H9 (cell line): ENCODE data around the gene ZSWIM1. TPM values are rescaled to one million over a fixed set of nuclear protein-coding genes. Genes with fewer than 3 reads are reported as not detected.
A peak's percentile ranks its signal among the peaks of the same experiment; 100 is the strongest.

Experiments
- DNase-seq: peaks from one replicate; pipeline ENCODE4 v3.0.0-alpha.2; 2017
- H2AFZ ChIP-seq: one replicate; pipeline ENCODE4 v1.6.1; 2013; ENCODE audit warnings: mild to moderate bottlenecking, low read length, control low read depth, moderate library complexity
- H2AK5ac ChIP-seq: 2 replicates; pipeline ENCODE4 v1.6.1; 2013; ENCODE audit warnings: low read length, control low read depth, mixed read lengths; ENCODE audit not compliant: insufficient read length
- H2BK120ac ChIP-seq: one replicate; pipeline ENCODE4 v1.6.1; 2013; ENCODE audit warnings: low read depth, mild to moderate bottlenecking, low read length, control low read depth, inconsistent platforms; ENCODE audit not compliant: poor library complexity, severe bottlenecking
- H2BK12ac ChIP-seq: 2 replicates; pipeline ENCODE4 v1.6.1; 2013; ENCODE audit warnings: low read length, control low read depth, mixed read lengths, low read depth; ENCODE audit not compliant: insufficient read length
- H2BK15ac ChIP-seq: 2 replicates; pipeline ENCODE4 v1.6.1; 2013; ENCODE audit warnings: low read depth, low read length, control low read depth
- H2BK20ac ChIP-seq: one replicate; pipeline ENCODE4 v1.6.1; 2013; ENCODE audit warnings: low read depth, mild to moderate bottlenecking, low read length, control low read depth, inconsistent platforms; ENCODE audit not compliant: poor library complexity, severe bottlenecking
- H2BK5ac ChIP-seq: 2 replicates; pipeline ENCODE4 v1.6.1; 2013; ENCODE audit warnings: low read length, control low read depth, mixed read lengths; ENCODE audit not compliant: insufficient read length
- H3K14ac ChIP-seq: 2 replicates; pipeline ENCODE4 v1.6.1; 2013; ENCODE audit warnings: low read length, control low read depth; ENCODE audit not compliant: insufficient read depth
- H3K18ac ChIP-seq: 2 replicates; pipeline ENCODE4 v1.6.1; 2013; ENCODE audit warnings: low read depth, mild to moderate bottlenecking, mixed read lengths, low read length, control low read depth; ENCODE audit not compliant: insufficient read length
- H3K23ac ChIP-seq: 2 replicates; pipeline ENCODE4 v1.6.1; 2013; ENCODE audit warnings: low read length, control low read depth, mixed read lengths, low read depth; ENCODE audit not compliant: insufficient read length
- H3K23me2 ChIP-seq: 2 replicates; pipeline ENCODE4 v1.6.1; 2013; ENCODE audit warnings: low read depth, mild to moderate bottlenecking, mixed read lengths, low read length, control low read depth; ENCODE audit not compliant: insufficient read length, poor library complexity, severe bottlenecking
- H3K27ac ChIP-seq: 2 replicates; pipeline ENCODE4 v1.5.1; 2013; ENCODE audit warnings: low read length, control low read depth, mixed read lengths, low read depth; ENCODE audit not compliant: insufficient read length
- H3K27me3 ChIP-seq: 2 replicates; pipeline ENCODE4 v1.6.1; 2013; ENCODE audit warnings: low read length, control low read depth, inconsistent platforms; ENCODE audit not compliant: insufficient read depth
- H3K4ac ChIP-seq: 2 replicates; pipeline ENCODE4 v1.6.1; 2013; ENCODE audit warnings: low read depth, mild to moderate bottlenecking, control low read depth, inconsistent platforms, low read length, moderate library complexity
- H3K4me1 ChIP-seq: 2 replicates; pipeline ENCODE4 v1.6.1; 2013; ENCODE audit warnings: low read length, control low read depth, inconsistent platforms; ENCODE audit not compliant: insufficient read depth
- H3K4me2 ChIP-seq: 2 replicates; pipeline ENCODE4 v1.6.1; 2013; ENCODE audit warnings: low read length, control low read depth, mixed read lengths; ENCODE audit not compliant: insufficient read length, insufficient read depth
- H3K56ac ChIP-seq: 2 replicates; pipeline ENCODE4 v1.6.1; 2013; ENCODE audit warnings: low read depth, mild to moderate bottlenecking, mixed read lengths, low read length, control low read depth; ENCODE audit not compliant: insufficient read length
- H3K79me1 ChIP-seq: 2 replicates; pipeline ENCODE4 v1.6.1; 2013; ENCODE audit warnings: low read depth, mild to moderate bottlenecking, moderate library complexity, low read length, control low read depth, inconsistent platforms; ENCODE audit not compliant: insufficient read depth, poor library complexity, severe bottlenecking
- H3K79me2 ChIP-seq: 2 replicates; pipeline ENCODE4 v1.6.1; 2013; ENCODE audit warnings: low read length, control low read depth, inconsistent platforms; ENCODE audit not compliant: insufficient read depth
- H3K9ac ChIP-seq: 2 replicates; pipeline ENCODE4 v1.6.1; 2013; ENCODE audit warnings: low read length, control low read depth, mixed read lengths; ENCODE audit not compliant: insufficient read length; ENCODE audit errors: extremely low read depth
- H3K9me3 ChIP-seq: one replicate; pipeline ENCODE4 v1.6.1; 2013; ENCODE audit warnings: low read depth, low read length, inconsistent platforms; ENCODE audit not compliant: control insufficient read depth
- H3T11ph ChIP-seq: one replicate; pipeline ENCODE4 v1.6.1; 2013; ENCODE audit warnings: mild to moderate bottlenecking, low read length, control low read depth, inconsistent platforms
- H4K20me1 ChIP-seq: one replicate; pipeline ENCODE4 v1.6.1; 2013; ENCODE audit not compliant: control insufficient read depth, insufficient read length, insufficient read depth
- H4K5ac ChIP-seq: 2 replicates; pipeline ENCODE4 v1.6.1; 2013; ENCODE audit warnings: low read depth, mild to moderate bottlenecking, mixed read lengths, low read length, control low read depth; ENCODE audit not compliant: insufficient read length
- H4K8ac ChIP-seq: replicated peaks from 2 replicates; pipeline ENCODE4 v1.6.1; 2013; ENCODE audit warnings: low read length, control low read depth, mixed read lengths, low read depth; ENCODE audit not compliant: insufficient read length
- H4K91ac ChIP-seq: 2 replicates; pipeline ENCODE4 v1.6.1; 2013; ENCODE audit warnings: low read depth, mild to moderate bottlenecking, moderate library complexity, mixed read lengths, low read length, control low read depth; ENCODE audit not compliant: insufficient read length
- H3K27ac Mint-ChIP-seq, 3 experiments: 2 replicates in 2 of 3; 3 replicates in 1 of 3; pipeline ENCODE4 v1.8.0; 2020 to 2021; ENCODE audit warnings: mixed read lengths in 3 of 3, mild to moderate bottlenecking in 1 of 3, moderate library complexity in 1 of 3
- H3K27me3 Mint-ChIP-seq: 2 replicates; pipeline ENCODE4 v1.8.0; 2021; ENCODE audit warnings: low read depth, mild to moderate bottlenecking, moderate library complexity, mixed read lengths
- H3K36me3 Mint-ChIP-seq, 3 experiments: 2 replicates in 2 of 3; 3 replicates in 1 of 3; pipeline ENCODE4 v1.8.0; 2020 to 2021; ENCODE audit warnings: low read depth in 3 of 3, mixed read lengths in 3 of 3; ENCODE audit not compliant: insufficient read depth in 1 of 3
- H3K4me1 Mint-ChIP-seq, 2 experiments: 2 replicates each; pipeline ENCODE4 v1.8.0; 2020; ENCODE audit warnings: mixed read lengths in 2 of 2
- H3K4me3 Mint-ChIP-seq, 2 experiments: 2 replicates in 1 of 2; 3 replicates in 1 of 2; pipeline ENCODE4 v1.8.0; 2020 to 2021; ENCODE audit warnings: mild to moderate bottlenecking in 2 of 2, mixed read lengths in 2 of 2, moderate library complexity in 1 of 2
- H3K9me3 Mint-ChIP-seq, 2 experiments: 2 replicates in 1 of 2; 3 replicates in 1 of 2; pipeline ENCODE4 v1.8.0; 2020; ENCODE audit warnings: mild to moderate bottlenecking in 2 of 2, mixed read lengths in 2 of 2, moderate library complexity in 1 of 2
- WGBS: extraction: QIAGEN DNeasy Blood & Tissue Kit; methylation state at CpG from one replicate; pipeline ENCODE4 v1.1.7; 2013; ENCODE audit warnings: missing lambda C conversion rate, low lambda C conversion rate, mixed read lengths; ENCODE audit not compliant: insufficient read length; ENCODE audit errors: extremely low coverage; 5-methylcytosine and 5-hydroxymethylcytosine counted together
- total RNA-seq: library from RNA; stranded (reverse); gene quantifications from 2 replicates; pipeline ENCODE4 v1.2.1, GENCODE V29; 2021
- TF ChIP-seq, protein P1 (sequence below): fragments of 200-600 bp; sonication (generic); conservative IDR thresholded peaks from 3 replicates; pipeline ENCODE4 v1.8.0; 2021; ENCODE audit warnings: antibody characterized with exemption, mild to moderate bottlenecking

The ZSWIM1 gene
- total RNA-seq, 1 experiment from 2014 or later: 13.0 TPM

GRCh38 chr20:45908084-45908483 lies 27.1 kb downstream of the ZSWIM1 start:
- Histone ChIP-seq H2BK12ac (no peak overlapping the region), H3T11ph (no peak overlapping the region), H2AK5ac (no peak overlapping the region), H2AFZ (no peak overlapping the region), H3K56ac (no peak overlapping the region), H3K4ac (no peak overlapping the region), H3K23ac (no peak overlapping the region), H3K9me3 (no peaks in the 10 kb centered on the region), H3K9ac (no peak overlapping the region), H3K23me2 (peaks cover 16% of the 10 kb centered on the region), H3K14ac (no peak overlapping the region), H2BK15ac (no peak overlapping the region), H3K4me2 (no peak overlapping the region), H3K27ac (no peak overlapping the region), H3K27me3 (no peaks in the 10 kb centered on the region), H4K20me1 (no peaks in the 10 kb centered on the region), H2BK120ac (no peak overlapping the region), H3K18ac (no peak overlapping the region), H3K79me1 (no peaks in the 10 kb centered on the region), H4K91ac (no peak overlapping the region), H3K4me1 (no peaks in the 10 kb centered on the region), H4K8ac (no peak overlapping the region), H4K5ac (no peak overlapping the region), H2BK5ac (no peak overlapping the region), H3K79me2 (no peaks in the 10 kb centered on the region), H2BK20ac (no peak overlapping the region)
- Mint-ChIP-seq H3K27ac (no peak overlapping the region), H3K36me3 (peaks cover 49 to 55% (median 50%) of the 10 kb centered on the region in 3 experiments; a peak in 6 of 7 replicates), H3K9me3 (no peaks in the 10 kb centered on the region), H3K4me1 (peaks cover 13 to 22% of the 10 kb centered on the region in 2 experiments), H3K4me3 (0 out of 5 replicates have a peak overlapping the region, but pooled peaks of 1 of the 2 experiments have one; percentile 15), H3K27me3 (no peaks in the 10 kb centered on the region)
- TF ChIP-seq, protein P1, sequence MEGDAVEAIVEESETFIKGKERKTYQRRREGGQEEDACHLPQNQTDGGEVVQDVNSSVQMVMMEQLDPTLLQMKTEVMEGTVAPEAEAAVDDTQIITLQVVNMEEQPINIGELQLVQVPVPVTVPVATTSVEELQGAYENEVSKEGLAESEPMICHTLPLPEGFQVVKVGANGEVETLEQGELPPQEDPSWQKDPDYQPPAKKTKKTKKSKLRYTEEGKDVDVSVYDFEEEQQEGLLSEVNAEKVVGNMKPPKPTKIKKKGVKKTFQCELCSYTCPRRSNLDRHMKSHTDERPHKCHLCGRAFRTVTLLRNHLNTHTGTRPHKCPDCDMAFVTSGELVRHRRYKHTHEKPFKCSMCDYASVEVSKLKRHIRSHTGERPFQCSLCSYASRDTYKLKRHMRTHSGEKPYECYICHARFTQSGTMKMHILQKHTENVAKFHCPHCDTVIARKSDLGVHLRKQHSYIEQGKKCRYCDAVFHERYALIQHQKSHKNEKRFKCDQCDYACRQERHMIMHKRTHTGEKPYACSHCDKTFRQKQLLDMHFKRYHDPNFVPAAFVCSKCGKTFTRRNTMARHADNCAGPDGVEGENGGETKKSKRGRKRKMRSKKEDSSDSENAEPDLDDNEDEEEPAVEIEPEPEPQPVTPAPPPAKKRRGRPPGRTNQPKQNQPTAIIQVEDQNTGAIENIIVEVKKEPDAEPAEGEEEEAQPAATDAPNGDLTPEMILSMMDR: no peak
- no peak for DNase-seq
- WGBS: no CpG with 5 or more reads among the region's 2 CpGs
